HepG2 (cell line): Measurements from ENCODE around the gene MTHFD1L.

Source experiments
- CBFB ChIP-seq: sonication (generic); formaldehyde crosslinking; IDR thresholded peaks from 2 replicates; pipeline ENCODE4 v1.4.0; 2020; ENCODE audit warnings: missing genetic modification reagents
- EP300 ChIP-seq, 3 experiments: sonication (generic) in 1 of 3; formaldehyde crosslinking in 1 of 3; IDR thresholded peaks; 2 replicates each; pipeline versions ENCODE4 v1.5.1 to v1.6.1; 2011 to 2020; ENCODE audit warnings: low read depth in 2 of 3, low read length in 2 of 3, borderline replicate concordance in 1 of 3, improper control_type of control experiment in 1 of 3, mild to moderate bottlenecking in 1 of 3, missing genetic modification reagents in 1 of 3, moderate library complexity in 1 of 3
- SUZ12 ChIP-seq: fragments of 150-350 bp; IDR thresholded peaks from 2 replicates; pipeline ENCODE4 v1.6.1; 2014; ENCODE audit warnings: low read depth, low read length
- TAF1 ChIP-seq: sonication (generic); formaldehyde crosslinking; IDR thresholded peaks from 2 replicates; pipeline ENCODE4 v1.4.0; 2020; ENCODE audit warnings: missing genetic modification reagents
- ZNF17 ChIP-seq: sonication (generic); formaldehyde crosslinking; IDR thresholded peaks from 2 replicates; pipeline ENCODE4 v1.5.0; 2020; ENCODE audit warnings: mild to moderate bottlenecking, missing genetic modification reagents
- ZNF512 ChIP-seq: sonication (generic); formaldehyde crosslinking; IDR thresholded peaks from 2 replicates; pipeline ENCODE4 v1.4.0; 2020; ENCODE audit warnings: mild to moderate bottlenecking, missing genetic modification reagents
- ZNF737 ChIP-seq: sonication (generic); formaldehyde crosslinking; IDR thresholded peaks from 2 replicates; pipeline ENCODE4 v1.5.0; 2020; ENCODE audit warnings: missing genetic modification reagents, mild to moderate bottlenecking, borderline replicate concordance

- TF ChIP-seq TAF1 = no peak
- no peak for TF ChIP-seq EP300 (IDR thresholded peaks at IDR 0.05; ENCODE audit: low read depth in 2 of 2, low read length in 2 of 2)
- no peak for TF ChIP-seq EP300 (CRISPR knock-in tag; IDR thresholded peaks at IDR 0.05; ENCODE audit: borderline replicate concordance)
- TF ChIP-seq ZNF737 = no peak
- no peak for TF ChIP-seq CBFB (CRISPR knock-in tag)
- no peak for TF ChIP-seq ZNF512 (CRISPR knock-in tag)
- TF ChIP-seq SUZ12 = no peak
- no peak for TF ChIP-seq ZNF17 (CRISPR knock-in tag)
These were observed 248.1 kb downstream of the MTHFD1L start for GRCh38 chr6:151113641-151114040.
